AG10803 (cell line): ENCODE data around the gene MYL11.

Experiments used
- DNase-seq: peaks from one replicate; pipeline ENCODE4 v3.0.0; 2010; ENCODE audit warnings: low read depth
- H3K4me3 ChIP-seq: 2 replicates; pipeline ENCODE4 v1.5.1; 2011; ENCODE audit warnings: mild to moderate bottlenecking, low read length, control low read depth
- TF ChIP-seq, protein P1 (sequence below): conservative IDR thresholded peaks from 2 replicates; pipeline ENCODE4 v1.5.1; 2011; ENCODE audit warnings: mild to moderate bottlenecking, low read length, control low read depth, inconsistent platforms

MYL11 gene

DNA sequence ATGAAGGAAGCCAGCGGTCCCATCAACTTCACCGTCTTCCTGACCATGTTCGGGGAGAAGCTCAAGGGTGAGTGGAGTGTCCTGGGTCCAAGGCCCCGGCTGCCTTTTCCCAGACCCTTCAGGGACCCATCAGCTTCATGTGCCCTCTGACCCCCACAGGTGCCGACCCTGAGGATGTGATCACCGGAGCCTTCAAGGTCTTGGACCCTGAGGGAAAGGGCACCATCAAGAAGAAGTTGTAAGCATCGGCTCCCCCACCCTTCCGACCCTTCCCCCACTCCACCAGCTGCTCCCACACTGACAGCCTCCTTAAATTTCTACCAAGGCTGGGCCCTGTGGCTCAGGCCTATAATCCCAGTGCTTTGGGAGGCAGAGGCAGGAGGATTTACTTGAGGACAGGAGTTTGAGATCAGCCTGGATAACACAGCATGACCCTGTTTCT lies 1.9 kb downstream of the MYL11 start:
- no peak for DNase-seq
- H3K4me3 ChIP-seq, result no peak overlapping the region
- TF ChIP-seq, protein P1, sequence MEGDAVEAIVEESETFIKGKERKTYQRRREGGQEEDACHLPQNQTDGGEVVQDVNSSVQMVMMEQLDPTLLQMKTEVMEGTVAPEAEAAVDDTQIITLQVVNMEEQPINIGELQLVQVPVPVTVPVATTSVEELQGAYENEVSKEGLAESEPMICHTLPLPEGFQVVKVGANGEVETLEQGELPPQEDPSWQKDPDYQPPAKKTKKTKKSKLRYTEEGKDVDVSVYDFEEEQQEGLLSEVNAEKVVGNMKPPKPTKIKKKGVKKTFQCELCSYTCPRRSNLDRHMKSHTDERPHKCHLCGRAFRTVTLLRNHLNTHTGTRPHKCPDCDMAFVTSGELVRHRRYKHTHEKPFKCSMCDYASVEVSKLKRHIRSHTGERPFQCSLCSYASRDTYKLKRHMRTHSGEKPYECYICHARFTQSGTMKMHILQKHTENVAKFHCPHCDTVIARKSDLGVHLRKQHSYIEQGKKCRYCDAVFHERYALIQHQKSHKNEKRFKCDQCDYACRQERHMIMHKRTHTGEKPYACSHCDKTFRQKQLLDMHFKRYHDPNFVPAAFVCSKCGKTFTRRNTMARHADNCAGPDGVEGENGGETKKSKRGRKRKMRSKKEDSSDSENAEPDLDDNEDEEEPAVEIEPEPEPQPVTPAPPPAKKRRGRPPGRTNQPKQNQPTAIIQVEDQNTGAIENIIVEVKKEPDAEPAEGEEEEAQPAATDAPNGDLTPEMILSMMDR, result no peak

DNA sequence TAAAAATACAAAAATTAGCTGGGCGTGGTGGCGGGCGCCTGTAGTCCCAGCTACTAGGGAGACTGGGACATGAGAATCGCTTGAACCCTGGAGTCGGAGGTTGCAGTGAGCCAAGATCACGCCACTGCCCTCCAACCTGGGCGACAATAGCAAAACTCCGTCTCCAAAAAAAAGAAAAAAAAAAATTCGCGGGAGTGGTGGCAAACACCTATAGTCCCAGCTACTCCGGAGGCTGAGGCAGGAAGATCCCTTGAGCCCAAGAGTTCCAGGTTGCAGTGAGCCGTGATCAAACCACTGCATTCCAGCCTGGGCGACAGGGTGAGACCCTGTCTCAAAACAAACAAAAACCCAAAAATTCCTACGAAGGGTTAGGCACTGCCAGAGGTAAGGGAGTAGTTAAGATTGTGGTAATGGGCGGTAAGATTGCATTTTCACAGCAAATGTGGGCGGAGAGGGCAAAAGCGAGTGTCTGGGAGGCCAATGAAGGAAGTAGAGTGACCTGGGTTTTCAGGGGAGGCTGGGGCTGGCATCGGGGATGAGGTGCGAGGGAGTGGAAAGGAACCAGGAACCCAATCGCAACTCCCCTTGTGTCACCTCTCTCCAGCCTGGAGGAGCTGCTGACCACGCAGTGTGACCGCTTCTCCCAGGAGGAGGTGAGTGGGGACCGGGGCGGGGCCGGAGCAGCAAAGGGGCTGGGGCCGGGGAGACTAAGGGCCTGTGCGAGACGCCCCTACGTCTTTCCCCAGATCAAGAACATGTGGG lies 2.6 kb downstream of the MYL11 start:
- TF ChIP-seq, protein P1, result no peak

DNA sequence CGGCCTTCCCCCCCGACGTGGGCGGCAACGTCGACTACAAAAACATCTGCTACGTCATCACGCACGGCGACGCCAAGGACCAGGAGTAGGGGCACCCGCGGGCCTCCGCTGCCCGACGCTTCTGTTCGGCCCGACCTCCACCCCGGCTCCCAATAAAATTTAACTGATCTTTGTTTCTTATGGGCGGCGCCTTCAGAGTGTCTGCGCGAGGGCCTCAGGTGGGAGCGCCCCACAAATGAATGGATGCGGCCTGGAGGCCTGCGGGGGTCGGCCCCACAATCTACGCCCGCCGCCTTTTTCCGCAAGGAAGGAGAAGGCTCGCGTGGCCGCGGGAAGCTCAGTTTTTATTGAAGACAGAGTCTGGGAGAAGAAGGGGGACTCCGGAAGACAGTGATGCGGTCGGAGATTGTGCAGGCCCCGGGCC lies 3.2 kb downstream of the MYL11 start:
- peak; percentile 87 for DNase-seq
- TF ChIP-seq, protein P1, result no peak
- H3K4me3 ChIP-seq, result peak overlapping the region; percentile 66

More for the DNA sequence above, 2.6 kb downstream of the MYL11 start:
- no peak for DNase-seq
- H3K4me3 ChIP-seq, result peak overlapping the region; percentile 66

DNA sequence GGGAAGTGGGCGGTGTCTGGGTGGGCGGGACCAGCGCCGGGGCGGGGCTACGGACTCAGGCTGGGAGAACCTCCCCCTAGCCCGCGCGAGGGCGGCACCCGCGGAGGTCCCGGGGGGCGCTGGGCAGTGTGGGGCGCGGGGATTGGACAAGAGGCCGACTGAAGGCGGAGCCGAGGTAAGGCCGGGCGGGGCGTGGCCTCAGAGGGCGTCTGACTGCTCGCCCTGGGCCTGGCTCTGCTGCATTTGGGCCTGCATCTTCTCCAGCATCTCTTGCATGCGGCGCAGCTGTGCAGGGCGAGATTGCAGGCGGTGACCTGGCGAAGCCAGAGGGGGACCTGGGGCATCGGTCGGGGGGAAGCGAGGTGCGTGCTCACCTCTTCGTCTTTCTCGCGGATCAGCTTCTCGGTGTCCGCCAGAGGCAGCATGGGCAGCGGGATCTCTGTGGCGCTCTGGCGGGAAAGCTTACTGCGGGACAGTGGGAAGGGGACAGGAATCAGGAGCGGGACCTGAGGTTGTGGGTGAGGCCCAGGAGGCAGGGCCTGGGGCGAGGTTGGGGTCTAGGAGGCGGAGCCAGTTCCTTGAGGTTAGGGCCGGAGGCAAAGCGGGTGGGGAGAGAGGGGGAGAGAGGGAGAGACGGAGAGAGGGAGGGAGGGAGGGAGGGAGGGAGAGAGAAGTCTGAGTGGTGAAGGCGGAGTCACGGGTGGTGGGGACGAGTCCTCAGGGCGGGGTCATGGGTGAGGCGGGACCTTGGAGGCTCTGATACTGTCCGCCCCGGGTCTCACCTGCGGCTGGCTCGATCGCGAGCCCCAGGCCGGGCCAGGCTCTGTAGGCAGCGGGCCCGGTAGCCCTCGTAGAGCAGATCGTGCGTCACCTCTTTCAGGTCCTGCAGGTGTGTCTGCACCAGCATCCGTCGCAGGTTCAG lies 3.9 kb downstream of the MYL11 start:
- DNase-seq, result peak; percentile 97
- TF ChIP-seq, protein P1, result peak; percentile 33
- H3K4me3 ChIP-seq, result peak overlapping the region; percentile 91

DNA sequence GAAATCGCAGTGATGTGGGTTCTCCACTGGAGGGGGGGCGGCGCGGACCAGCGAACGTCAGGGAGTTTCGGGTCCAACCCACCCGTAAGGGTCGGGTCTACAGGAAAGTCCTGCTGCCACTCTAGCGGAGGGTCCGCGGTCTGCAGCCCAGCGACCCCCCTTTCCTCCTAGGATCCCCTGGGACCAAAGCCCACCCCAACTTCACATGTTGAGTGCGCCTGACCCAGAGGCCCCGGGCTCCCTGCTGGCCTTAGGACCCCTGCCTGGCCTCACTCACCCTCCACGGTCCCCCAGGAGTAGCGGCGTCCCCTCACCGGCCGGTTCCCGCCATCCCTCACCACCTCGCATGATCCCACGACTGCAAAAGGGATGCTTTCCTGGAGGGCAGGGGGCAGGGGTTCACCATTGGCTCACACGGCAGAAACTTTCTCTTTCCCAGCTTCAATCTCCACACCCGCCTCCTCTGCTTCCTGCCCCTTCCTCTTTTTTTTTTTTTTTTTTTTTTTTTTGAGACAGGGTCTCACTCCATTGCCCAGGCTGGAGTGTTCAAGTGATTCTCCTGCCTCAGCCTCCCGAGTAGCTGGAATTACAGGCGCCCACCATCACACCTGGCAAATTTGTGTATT lies 4.7 kb downstream of the MYL11 start:
- TF ChIP-seq, protein P1, result no peak
- H3K4me3 ChIP-seq, result peak overlapping the region; percentile 91
- DNase-seq, result no peak

DNA sequence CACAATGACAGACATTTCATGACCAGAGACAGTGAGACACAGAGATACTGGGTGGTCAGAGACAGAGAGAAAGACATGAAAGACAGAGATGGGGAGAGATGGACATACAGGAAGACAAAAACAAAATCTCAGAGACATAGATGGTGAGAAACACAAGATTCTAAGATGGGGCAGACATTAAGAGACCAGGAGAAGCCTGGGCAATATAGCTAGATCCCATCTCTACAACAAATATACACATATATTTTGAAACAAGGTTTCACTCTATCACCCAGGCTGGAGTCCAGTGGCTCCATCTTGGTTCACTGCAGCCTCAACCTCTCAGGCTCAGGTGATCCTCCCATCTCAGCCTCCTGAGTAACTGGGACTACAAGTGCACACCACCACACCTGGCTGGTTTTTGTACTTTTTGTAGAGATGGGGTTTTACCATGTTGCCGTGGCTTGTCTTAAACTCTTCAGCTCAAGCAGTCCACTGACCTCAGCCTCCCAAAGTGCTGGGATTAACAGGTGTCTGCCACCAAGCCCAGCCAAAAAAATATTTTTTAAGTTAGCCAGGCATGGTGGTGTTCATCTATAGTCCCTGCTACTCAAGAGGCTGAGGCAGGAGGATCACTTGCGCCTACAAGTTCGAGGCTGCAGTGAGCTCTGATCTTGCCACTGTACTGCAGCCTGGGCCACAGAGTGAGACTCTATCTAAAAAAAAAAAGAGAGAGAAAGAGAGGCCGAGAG lies 5.6 kb downstream of the MYL11 start:
- TF ChIP-seq, protein P1, result no peak
- DNase-seq, result no peak
- H3K4me3 ChIP-seq, result no peak overlapping the region
